HepG2 (cell line): ENCODE measurements around the gene C19orf47. TPM values are rescaled to one million over a fixed set of nuclear protein-coding genes. Genes with fewer than 3 reads are reported as not detected.

Experiments used
- ATAC-seq: fragments of 200-7000 bp; cut with Tn5 transposase; 3 replicates; pipeline ENCODE4 v1.9.1; 2020; ENCODE audit warnings: mild to moderate bottlenecking, moderate library complexity
- BruUV-seq: library from RNA; stranded (reverse); fragments of 400-500 nt; replicated peaks from 2 replicates; lab custom pipeline; 2021; lab: Mats Ljungman, UMichigan
- CTCF ChIA-PET: fragments of 300-600 bp; formaldehyde crosslinking; extraction: SDS; loops from one replicate; lab custom pipeline; 2021; ENCODE audit warnings: low total read pairs, inconsistent platforms, low intra/inter-chr PET ratio; lab: Yijun Ruan, JAX
- POLR2A ChIA-PET: fragments of 350-600 bp; sonication (Branson Sonifier 250); formaldehyde crosslinking; loops from one replicate; lab custom pipeline; 2020; ENCODE audit warnings: antibody characterized with exemption, inconsistent platforms; lab: Yijun Ruan, JAX
- DNase-seq: peaks from one replicate; pipeline ENCODE4 v3.0.0-alpha.2; 2015; ENCODE audit warnings: low spot score
- FAIRE-seq: peaks from 3 replicates; lab custom pipeline; 2011; peaks lifted over from hg19 to GRCh38; lab: Jason Lieb, UNC
- H2AFZ ChIP-seq: one replicate; pipeline ENCODE4 v1.6.1; 2011; ENCODE audit warnings: low read length, inconsistent platforms
- H3K27ac ChIP-seq: fragments of 300-600 bp; 3 replicates; pipeline ENCODE4 v1.8.0; 2011; ENCODE audit warnings: mixed run types, mild to moderate bottlenecking, mixed read lengths, low read length, inconsistent platforms; ENCODE audit not compliant: insufficient read depth; ENCODE audit errors: extremely low read length
- H3K27me3 ChIP-seq, 2 experiments: fragments of 200-600 bp in 1 of 2; 2 replicates in 1 of 2; 3 replicates in 1 of 2; pipeline versions ENCODE4 v1.6.0 to v1.8.0; 2011; ENCODE audit warnings: low read length in 2 of 2, mild to moderate bottlenecking in 2 of 2, moderate library complexity in 2 of 2, inconsistent platforms in 1 of 2; ENCODE audit not compliant: insufficient read depth in 2 of 2, control insufficient read depth in 1 of 2
- H3K36me3 ChIP-seq, 2 experiments: fragments of 200-600 bp in 1 of 2; replicated peaks in 1 of 2; 2 replicates in 1 of 2; 3 replicates in 1 of 2; pipeline versions ENCODE4 v1.5.1 to v1.8.0; 2011; ENCODE audit warnings: low read length in 2 of 2, inconsistent platforms in 1 of 2; ENCODE audit not compliant: insufficient read depth in 2 of 2, control insufficient read depth in 1 of 2
- H3K4me1 ChIP-seq: 2 replicates; pipeline ENCODE4 v1.5.1; 2012; ENCODE audit warnings: low read length, inconsistent platforms; ENCODE audit not compliant: insufficient read depth
- H3K4me2 ChIP-seq: 2 replicates; pipeline ENCODE4 v1.6.0; 2011; ENCODE audit warnings: low read depth, low read length, inconsistent platforms
- H3K4me3 ChIP-seq, 3 experiments: fragments of 200-600 bp in 1 of 3; sonication (generic), shearing (Covaris generic) in 1 of 3; replicated peaks in 1 of 3; 2 replicates each; pipeline ENCODE4 v1.5.1; 2011 to 2016; ENCODE audit warnings: low read length in 3 of 3, inconsistent platforms in 2 of 3, low read depth in 2 of 3, mild to moderate bottlenecking in 2 of 3, control low read depth in 1 of 3, mixed read lengths in 1 of 3; ENCODE audit not compliant: insufficient read depth in 1 of 3
- H3K79me2 ChIP-seq: one replicate; pipeline ENCODE4 v1.6.1; 2011; ENCODE audit warnings: low read length, inconsistent platforms; ENCODE audit not compliant: insufficient read depth
- H3K9ac ChIP-seq: 2 replicates; pipeline ENCODE4 v1.6.0; 2011; ENCODE audit warnings: mild to moderate bottlenecking, low read depth, low read length, inconsistent platforms; ENCODE audit not compliant: insufficient read depth
- H3K9me3 ChIP-seq: 2 replicates; pipeline ENCODE4 v1.5.1; 2012; ENCODE audit warnings: mild to moderate bottlenecking, low read length
- H4K20me1 ChIP-seq: 2 replicates; pipeline ENCODE4 v1.6.0; 2011; ENCODE audit warnings: inconsistent platforms, mild to moderate bottlenecking, low read length, moderate library complexity; ENCODE audit not compliant: insufficient read depth
- HIVEP1 ChIP-seq: sonication (generic); formaldehyde crosslinking; IDR thresholded peaks from 2 replicates; pipeline ENCODE4 v1.4.0; 2020; ENCODE audit warnings: mild to moderate bottlenecking, missing genetic modification reagents
- JDP2 ChIP-seq: sonication (generic); formaldehyde crosslinking; IDR thresholded peaks from 2 replicates; pipeline ENCODE4 v1.8.1; 2022; ENCODE audit warnings: missing genetic modification reagents, borderline replicate concordance
- MTF2 ChIP-seq: sonication (generic); formaldehyde crosslinking; IDR thresholded peaks from 2 replicates; pipeline ENCODE4 v1.5.0; 2020; ENCODE audit warnings: missing genetic modification reagents, borderline replicate concordance
- MYC ChIP-seq: sonication (generic); formaldehyde crosslinking; IDR thresholded peaks from 2 replicates; pipeline ENCODE4 v1.9.0; 2021; ENCODE audit warnings: missing genetic modification reagents, borderline replicate concordance
- TFAP4 ChIP-seq: sonication (generic); IDR thresholded peaks from 2 replicates; pipeline ENCODE4 v1.6.1; 2016; ENCODE audit warnings: low read depth, borderline replicate concordance
- YEATS2 ChIP-seq: sonication (generic); formaldehyde crosslinking; IDR thresholded peaks from 2 replicates; pipeline ENCODE4 v1.4.0; 2020; ENCODE audit warnings: missing genetic modification reagents, borderline replicate concordance
- ZNF251 ChIP-seq: sonication (generic); formaldehyde crosslinking; IDR thresholded peaks from 2 replicates; pipeline ENCODE4 v1.9.0; 2021; ENCODE audit warnings: mild to moderate bottlenecking, missing genetic modification reagents
- ZNF331 ChIP-seq: sonication (generic); formaldehyde crosslinking; IDR thresholded peaks from 2 replicates; pipeline ENCODE4 v1.4.0; 2020; ENCODE audit warnings: missing genetic modification reagents
- ZNF333 ChIP-seq: sonication (generic); formaldehyde crosslinking; IDR thresholded peaks from 2 replicates; pipeline ENCODE4 v1.4.0; 2020; ENCODE audit warnings: mild to moderate bottlenecking, missing genetic modification reagents, borderline replicate concordance
- ZNF687 ChIP-seq: sonication (generic); formaldehyde crosslinking; IDR thresholded peaks from 2 replicates; pipeline ENCODE4 v1.5.1; 2020; ENCODE audit warnings: mild to moderate bottlenecking, missing genetic modification reagents, moderate library complexity
- ZNF768 ChIP-seq: sonication (generic); formaldehyde crosslinking; IDR thresholded peaks from 2 replicates; pipeline ENCODE4 v1.4.0; 2020; ENCODE audit warnings: missing genetic modification reagents
- WGBS: methylation state at CpG from one replicate; pipeline ENCODE4 v1.1.6; 2017; ENCODE audit warnings: low lambda C conversion rate; 5-methylcytosine and 5-hydroxymethylcytosine counted together
- in situ Hi-C: cut with HindIII; loops from 2 replicates; pipeline ENCODE4 v1.10.0; 2017; ENCODE audit warnings: low pct_unique_long_range_greater_than_20kb; ENCODE audit not compliant: extremely low pct_ligation_motif_present
- intact Hi-C: fragments of 100-400 bp; cut with micrococcal nuclease; formaldehyde crosslinking; loops from one replicate; pipeline ENCODE4 v1.10.0; 2022; ENCODE audit not compliant: unreplicated experiment
- polyA plus RNA-seq, 8 experiments: library from polyadenylated mRNA; depleted of rRNA in 3 of 8; stranded (reverse) in 7 of 8; unstranded in 1 of 8; fragments of >200 nt; fragmentation: Illumina TruSeq in 4 of 8; extraction: Trizol in 4 of 8; gene quantifications; 2 replicates each; pipeline versions ENCODE4 v1.2.1 to v1.2.3, GENCODE V29; 2011 to 2016; ENCODE audit warnings: low read depth in 4 of 8, missing spikeins in 1 of 8, mixed read lengths in 1 of 8; ENCODE audit not compliant: insufficient read depth in 1 of 8
- total RNA-seq, 5 experiments: library from RNA; depleted of rRNA; stranded (reverse); fragments of >200 nt; fragmentation: Illumina TruSeq; extraction: Trizol; gene quantifications; 2 replicates each; pipeline ENCODE4 v1.2.3, GENCODE V29; 2016; ENCODE audit warnings: low read depth in 1 of 5
- TF ChIP-seq, protein P1 (sequence below): sonication (generic); formaldehyde crosslinking; IDR thresholded peaks from 2 replicates; pipeline ENCODE4 v1.5.0; 2020; ENCODE audit warnings: missing genetic modification reagents, mild to moderate bottlenecking, borderline replicate concordance

The C19orf47 gene
- total and polyA plus RNA-seq, 2 of the 13 experiments (the other 11 are each of a cell fraction or from before 2014, with no cell fraction given) = 8.1 to 10.6 TPM

DNA sequence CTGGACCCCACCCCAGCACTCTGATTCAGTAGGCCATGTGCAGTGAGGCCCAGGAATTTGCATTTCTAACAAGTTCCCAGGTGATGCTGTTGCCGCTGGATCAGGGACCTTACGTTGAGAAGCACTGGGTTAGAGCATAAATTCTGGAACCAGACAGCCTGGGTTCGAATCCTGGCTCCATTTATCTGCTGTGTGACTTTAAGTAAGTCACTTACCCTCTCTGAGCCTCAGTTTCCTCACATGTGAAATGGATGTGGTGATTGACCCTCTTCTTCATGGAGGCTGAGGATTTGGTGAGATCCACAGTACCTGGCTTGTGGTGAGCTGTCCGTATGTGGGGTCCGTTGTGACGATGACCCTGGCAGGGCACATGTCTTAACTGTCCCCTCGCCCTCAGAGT is 25.9 kb upstream of the C19orf47 start:
- ChIA-PET CTCF (no interaction called here), POLR2A (no interaction called here)
- H3K9me3 ChIP-seq = no peaks in the 10 kb centered on the region
- in situ Hi-C loops (no loop called here), intact Hi-C loops (no loop called here)
- no peaks in the 10 kb centered on the region for H3K4me1 ChIP-seq
- H2AFZ ChIP-seq = no peak overlapping the region
- no peaks in the 10 kb centered on the region for H3K27me3 ChIP-seq
- H3K9ac ChIP-seq = no peak overlapping the region
- WGBS = 100% methylated on average over 5 of the region's 7 CpGs
- no peak overlapping the region for H3K4me2 ChIP-seq
- H4K20me1 ChIP-seq = no peaks in the 10 kb centered on the region
- H3K27ac ChIP-seq = no peak overlapping the region
- H3K36me3 ChIP-seq = peaks cover 2 to 3% of the 10 kb centered on the region in 2 experiments; a peak in 2 of 5 replicates
- DNase-seq = no peak
- no peak for FAIRE-seq
- no peaks in the 10 kb centered on the region for H3K79me2 ChIP-seq
- H3K4me3 ChIP-seq = no peak overlapping the region
- BruUV-seq = no TSS peak
- no peak for TF ChIP-seq ZNF331 (CRISPR knock-in tag)
- TF ChIP-seq ZNF768 (CRISPR knock-in tag) = peak; percentile 88
- no peak for TF ChIP-seq MYC (CRISPR knock-in tag)
- no peak for ATAC-seq

DNA sequence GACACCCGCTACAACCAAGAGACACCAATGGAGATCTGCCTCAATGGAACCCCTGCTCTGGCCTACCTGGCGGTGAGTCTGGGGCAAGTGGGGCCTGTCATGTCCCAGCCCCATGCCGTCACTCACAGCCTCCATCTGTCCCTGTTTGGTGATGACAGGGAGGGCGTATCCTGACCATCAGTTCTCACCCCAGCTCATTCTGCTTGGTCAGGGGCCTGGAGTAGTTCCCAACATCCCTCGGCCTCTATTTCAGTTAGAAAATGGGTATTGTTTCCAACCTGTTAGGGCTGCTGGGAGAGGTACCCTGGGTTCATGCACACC is 23.6 kb upstream of the C19orf47 start:
- no TSS peak for BruUV-seq
- Histone ChIP-seq H3K27ac (no peak overlapping the region), H3K4me2 (no peak overlapping the region), H3K9me3 (no peaks in the 10 kb centered on the region), H2AFZ (no peak overlapping the region), H3K36me3 (peaks cover 2 to 11% of the 10 kb centered on the region in 2 experiments; a peak in 3 of 5 replicates), H3K4me3 (no peak overlapping the region), H3K79me2 (no peaks in the 10 kb centered on the region), H3K9ac (no peak overlapping the region), H3K27me3 (no peaks in the 10 kb centered on the region), H3K4me1 (no peaks in the 10 kb centered on the region), H4K20me1 (no peaks in the 10 kb centered on the region)
- WGBS = 90% methylated on average over 2 of the region's 5 CpGs
- ChIA-PET CTCF (no interaction called here), POLR2A (no interaction called here)
- DNase-seq (no peak), ATAC-seq (no peak), FAIRE-seq (no peak)
- in situ Hi-C loops = no loop called here
- TF ChIP-seq YEATS2 (no peak), ZNF333 (no peak), MTF2 (no peak), TFAP4 (no peak), ZNF687 (CRISPR knock-in tag) (no peak), ZNF251 (CRISPR knock-in tag) (no peak), HIVEP1 (CRISPR knock-in tag) (no peak), JDP2 (CRISPR knock-in tag) (no peak)
- TF ChIP-seq, protein P1, sequence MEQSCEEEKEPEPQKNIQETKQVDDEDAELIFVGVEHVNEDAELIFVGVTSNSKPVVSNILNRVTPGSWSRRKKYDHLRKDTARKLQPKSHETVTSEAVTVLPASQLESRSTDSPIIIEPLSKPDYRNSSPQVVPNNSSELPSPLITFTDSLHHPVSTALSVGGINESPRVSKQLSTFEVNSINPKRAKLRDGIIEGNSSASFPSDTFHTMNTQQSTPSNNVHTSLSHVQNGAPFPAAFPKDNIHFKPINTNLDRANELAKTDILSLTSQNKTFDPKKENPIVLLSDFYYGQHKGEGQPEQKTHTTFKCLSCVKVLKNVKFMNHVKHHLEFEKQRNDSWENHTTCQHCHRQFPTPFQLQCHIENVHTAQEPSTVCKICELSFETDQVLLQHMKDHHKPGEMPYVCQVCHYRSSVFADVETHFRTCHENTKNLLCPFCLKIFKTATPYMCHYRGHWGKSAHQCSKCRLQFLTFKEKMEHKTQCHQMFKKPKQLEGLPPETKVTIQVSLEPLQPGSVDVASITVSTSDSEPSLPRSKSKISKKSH (CRISPR knock-in tag) = no peak
- intact Hi-C loops = no loop called here
